Measurements from ENCODE around the gene GP5. TPM values are rescaled to one million over a fixed set of nuclear protein-coding genes. Genes with fewer than 3 reads are reported as not detected.
A peak's percentile ranks its signal among the peaks of the same experiment; 100 is the strongest.

The GP5 gene
- total and polyA plus RNA-seq, 2 of the 13 experiments (the other 11 are each of a cell fraction or from before 2014, with no cell fraction given), result not detected

DNA sequence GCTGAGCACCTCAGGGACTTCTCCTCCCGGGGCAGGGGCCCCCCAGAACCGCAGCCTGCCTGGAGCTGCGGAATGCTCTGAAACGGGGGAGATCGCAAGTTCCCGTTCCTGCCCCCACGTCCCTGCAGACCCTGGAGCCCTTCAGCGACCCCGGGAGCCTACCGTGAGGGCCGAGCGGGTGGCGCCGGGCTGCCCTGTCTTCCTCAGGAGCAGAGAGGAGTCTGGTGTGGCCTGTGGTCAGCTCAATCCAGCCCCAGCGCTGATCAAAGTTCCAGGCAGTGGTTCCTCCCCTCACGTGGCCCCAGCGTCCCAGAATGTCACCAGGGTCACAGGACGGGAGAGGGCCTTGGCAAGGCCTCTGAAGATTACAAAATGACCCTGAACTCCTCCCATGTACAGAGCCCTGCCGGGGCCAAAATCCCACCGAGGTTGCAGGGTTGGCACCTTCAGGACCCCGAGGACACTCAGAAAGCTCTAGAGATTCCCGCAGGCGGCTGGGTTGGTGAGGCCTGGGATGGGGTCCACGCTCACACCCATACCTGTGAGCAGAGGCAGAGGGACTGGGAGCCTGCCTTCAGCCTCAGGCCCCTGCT is 47.9 kb downstream of the GP5 start, which contains the start of gene CPN2 (continued):
- TF ChIP-seq ZNF264 (CRISPR knock-in tag; IDR thresholded peaks at IDR 0.05), result peak; percentile 43; the same call in 1 of the 2 replicates
- TF ChIP-seq HOXA7 (CRISPR knock-in tag; IDR thresholded peaks at IDR 0.05), result no peak
- TF ChIP-seq ZNF660 (CRISPR knock-in tag; IDR thresholded peaks at IDR 0.05; ENCODE audit: borderline replicate concordance, low read depth), result no peak
- TF ChIP-seq HHEX (CRISPR knock-in tag; IDR thresholded peaks at IDR 0.05), result no peak
- TF ChIP-seq UBTF (CRISPR knock-in tag; IDR thresholded peaks at IDR 0.05), result peak; percentile 85
- no peak for TF ChIP-seq TEAD2 (CRISPR knock-in tag; IDR thresholded peaks at IDR 0.05)
- TF ChIP-seq HNRNPH1 (optimal IDR thresholded peaks at IDR 0.05; ENCODE audit: low read depth, low read length), result no peak
- TF ChIP-seq HNRNPL (IDR thresholded peaks at IDR 0.05; ENCODE audit: low read depth, low read length), result peak; percentile 12; the same call in 1 of the 2 replicates
- TF ChIP-seq, protein P1, sequence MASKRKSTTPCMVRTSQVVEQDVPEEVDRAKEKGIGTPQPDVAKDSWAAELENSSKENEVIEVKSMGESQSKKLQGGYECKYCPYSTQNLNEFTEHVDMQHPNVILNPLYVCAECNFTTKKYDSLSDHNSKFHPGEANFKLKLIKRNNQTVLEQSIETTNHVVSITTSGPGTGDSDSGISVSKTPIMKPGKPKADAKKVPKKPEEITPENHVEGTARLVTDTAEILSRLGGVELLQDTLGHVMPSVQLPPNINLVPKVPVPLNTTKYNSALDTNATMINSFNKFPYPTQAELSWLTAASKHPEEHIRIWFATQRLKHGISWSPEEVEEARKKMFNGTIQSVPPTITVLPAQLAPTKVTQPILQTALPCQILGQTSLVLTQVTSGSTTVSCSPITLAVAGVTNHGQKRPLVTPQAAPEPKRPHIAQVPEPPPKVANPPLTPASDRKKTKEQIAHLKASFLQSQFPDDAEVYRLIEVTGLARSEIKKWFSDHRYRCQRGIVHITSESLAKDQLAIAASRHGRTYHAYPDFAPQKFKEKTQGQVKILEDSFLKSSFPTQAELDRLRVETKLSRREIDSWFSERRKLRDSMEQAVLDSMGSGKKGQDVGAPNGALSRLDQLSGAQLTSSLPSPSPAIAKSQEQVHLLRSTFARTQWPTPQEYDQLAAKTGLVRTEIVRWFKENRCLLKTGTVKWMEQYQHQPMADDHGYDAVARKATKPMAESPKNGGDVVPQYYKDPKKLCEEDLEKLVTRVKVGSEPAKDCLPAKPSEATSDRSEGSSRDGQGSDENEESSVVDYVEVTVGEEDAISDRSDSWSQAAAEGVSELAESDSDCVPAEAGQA (IDR thresholded peaks at IDR 0.05; ENCODE audit: low read depth), result no peak
- TF ChIP-seq, protein P1 (CRISPR knock-in tag; IDR thresholded peaks at IDR 0.05; ENCODE audit: borderline replicate concordance), result peak; percentile 65; the same call in 1 of the 2 replicates
- TF ChIP-seq ZNF616 (CRISPR knock-in tag; IDR thresholded peaks at IDR 0.05; ENCODE audit: low read depth), result no peak
- TF ChIP-seq U2AF2 (IDR thresholded peaks at IDR 0.05; ENCODE audit: low read depth, low read length), result no peak
- 0 out of 2 replicates have a peak, but pooled peaks have one; percentile 22 for TF ChIP-seq ZNF160 (CRISPR knock-in tag; IDR thresholded peaks at IDR 0.05)
- peak; percentile 51; the same call in 1 of the 2 replicates for TF ChIP-seq KLF15 (CRISPR knock-in tag; IDR thresholded peaks at IDR 0.05; ENCODE audit: borderline replicate concordance)
- peak; percentile 54; the same call in 1 of the 2 replicates for TF ChIP-seq ZFP91 (CRISPR knock-in tag; IDR thresholded peaks at IDR 0.05; ENCODE audit: borderline replicate concordance)
- TF ChIP-seq IRF2 (CRISPR knock-in tag; IDR thresholded peaks at IDR 0.05), result no peak
- no peak for TF ChIP-seq XBP1 (CRISPR knock-in tag; IDR thresholded peaks at IDR 0.05)
